NCI-H2227 (cell line): Measurements from ENCODE around the gene CBLN2.

Experiments
- DNase-seq: peaks from one replicate; lab custom pipeline; 2025; ENCODE audit not compliant: unreplicated experiment; lab: John Stamatoyannopoulos, UW

CBLN2 gene

GRCh38 chr18:72544092-72544886 lies at the start of gene CBLN2:
Gene CBLN2 (minus strand): TSS chr18:72544342. CDS start chr18:72542160, 2,182 bp downstream.
- peak; percentile 63 for DNase-seq

GRCh38 chr18:72588360-72588759 lies 44.2 kb upstream of the CBLN2 start:
- DNase-seq = no peak

GRCh38 chr18:72584787-72585186 lies 40.6 kb upstream of the CBLN2 start:
- no peak for DNase-seq

GRCh38 chr18:72581976-72582375 lies 37.8 kb upstream of the CBLN2 start:
- no peak for DNase-seq

- no peak for DNase-seq
Measured at GRCh38 chr18:72572896-72573295, 28.8 kb upstream of the CBLN2 start.

- no peak for DNase-seq
Measured at GRCh38 chr18:72566290-72566689, 22.1 kb upstream of the CBLN2 start.

GRCh38 chr18:72555968-72556367 lies 11.8 kb upstream of the CBLN2 start:
- DNase-seq = no peak

GRCh38 chr18:72555101-72555500 lies 11.0 kb upstream of the CBLN2 start:
- DNase-seq = no peak

- DNase-seq = no peak
Measured at GRCh38 chr18:72543357-72544055, 636 bp downstream of the CBLN2 start.

GRCh38 chr18:72542984-72543356 lies 1.2 kb downstream of the CBLN2 start:
- no peak for DNase-seq

- no peak for DNase-seq
Measured at GRCh38 chr18:72542342-72542741, 1.8 kb downstream of the CBLN2 start.

- no peak for DNase-seq
Measured at GRCh38 chr18:72541871-72542332, 2.2 kb downstream of the CBLN2 start.

GRCh38 chr18:72539901-72540300 lies 4.2 kb downstream of the CBLN2 start:
- DNase-seq = no peak

GRCh38 chr18:72530622-72531021 lies 13.5 kb downstream of the CBLN2 start:
- no peak for DNase-seq

- no peak for DNase-seq
Measured at GRCh38 chr18:72504866-72505265, 39.3 kb downstream of the CBLN2 start.

- no peak for DNase-seq
Measured at GRCh38 chr18:72502671-72503431, 41.3 kb downstream of the CBLN2 start.

GRCh38 chr18:72492497-72492896 lies 51.6 kb downstream of the CBLN2 start:
- no peak for DNase-seq
